B cell (primary cell): ENCODE results near the gene PAN3. TPM values are rescaled to one million over a fixed set of nuclear protein-coding genes. Genes with fewer than 3 reads are reported as not detected.

Experiments
- ATAC-seq: fragments of 200-7000 bp; cut with Tn5 transposase; one replicate; pipeline ENCODE4 v1.10.0; 2021; ENCODE audit warnings: low read depth, mild to moderate bottlenecking, moderate number of reproducible peaks, moderate library complexity
- CTCF ChIA-PET: fragments of 350-600 bp; sonication (Branson Sonifier 250); formaldehyde crosslinking; loops from one replicate; lab custom pipeline; 2021; ENCODE audit warnings: antibody characterized with exemption, inconsistent platforms; lab: Charles Lee
- POLR2A ChIA-PET: fragments of 350-600 bp; sonication (Branson Sonifier 250); formaldehyde crosslinking; loops from one replicate; lab custom pipeline; 2021; ENCODE audit warnings: antibody characterized with exemption; lab: Charles Lee
- DNase-seq: peaks from one replicate; pipeline ENCODE4 v3.0.0; 2013
- H2AFZ ChIP-seq: 2 replicates; pipeline ENCODE4 v1.6.1; 2012; ENCODE audit warnings: mild to moderate bottlenecking, low read depth, low read length; ENCODE audit not compliant: insufficient read depth, poor library complexity, severe bottlenecking
- H3K27ac ChIP-seq, 2 donors: 1 replicate in 1 of 2; 2 replicates in 1 of 2; pipeline ENCODE4 v1.5.1; 2012 to 2013; ENCODE audit warnings: low read length in 2 of 2, mild to moderate bottlenecking in 2 of 2, moderate library complexity in 1 of 2
- H3K27me3 ChIP-seq, 4 experiments: fragments of 200-600 bp in 1 of 4; sonication (generic) in 1 of 4; replicated peaks in 1 of 4; 1 replicate in 2 of 4; 2 replicates in 2 of 4; pipeline versions ENCODE4 v1.6.1 to v1.7.0; 2013 to 2016; ENCODE audit warnings: low read length in 3 of 4, mild to moderate bottlenecking in 2 of 4, mixed read lengths in 1 of 4, moderate library complexity in 1 of 4; ENCODE audit not compliant: insufficient read depth in 4 of 4, control insufficient read depth in 3 of 4; ENCODE audit errors: control extremely low read depth in 1 of 4
- H3K36me3 ChIP-seq, 2 experiments: replicated peaks in 1 of 2; 1 replicate in 1 of 2; 2 replicates in 1 of 2; pipeline versions ENCODE4 v1.6.1 to v1.7.1; 2013; ENCODE audit warnings: low read length in 1 of 2; ENCODE audit not compliant: insufficient read depth in 2 of 2, control insufficient read depth in 1 of 2; ENCODE audit errors: control extremely low read depth in 1 of 2, extremely low read depth in 1 of 2
- H3K4me1 ChIP-seq, 2 donors: fragments of 200-600 bp in 1 of 2; sonication (generic) in 1 of 2; 1 replicate in 1 of 2; 2 replicates in 1 of 2; pipeline versions ENCODE4 v1.5.1 to v1.6.1; 2013 to 2017; ENCODE audit warnings: low read length in 2 of 2; ENCODE audit not compliant: control insufficient read depth in 2 of 2, insufficient read depth in 2 of 2
- H3K4me2 ChIP-seq: replicated peaks from 2 replicates; pipeline ENCODE3; 2012; ENCODE audit warnings: mild to moderate bottlenecking, low read depth, low read length; ENCODE audit not compliant: poor library complexity, severe bottlenecking
- H3K4me3 ChIP-seq, 5 experiments: fragments of 200-600 bp in 1 of 5; sonication (generic) in 1 of 5; 1 replicate in 3 of 5; 2 replicates in 2 of 5; pipeline versions ENCODE4 v1.5.1 to v1.7.0; 2011 to 2016; ENCODE audit warnings: low read length in 4 of 5, mild to moderate bottlenecking in 4 of 5, low read depth in 2 of 5, control low read depth in 1 of 5, moderate library complexity in 1 of 5; ENCODE audit not compliant: insufficient read depth in 1 of 5; ENCODE audit errors: control extremely low read depth in 1 of 5, extremely low read depth in 1 of 5
- H3K79me2 ChIP-seq: fragments of 200-600 bp; sonication (generic); one replicate; pipeline ENCODE4 v1.6.0; 2016; ENCODE audit warnings: low read length; ENCODE audit not compliant: control insufficient read depth, insufficient read depth
- H3K9ac ChIP-seq: fragments of 200-600 bp; sonication (generic); 2 replicates; pipeline ENCODE4 v1.6.1; 2017; ENCODE audit warnings: mild to moderate bottlenecking, low read length, moderate library complexity
- H3K9me3 ChIP-seq, 3 donors: one replicate each; pipeline versions ENCODE4 v1.6.1 to v1.7.1; 2013; ENCODE audit warnings: low read length in 2 of 3; ENCODE audit not compliant: control insufficient read depth in 2 of 3, insufficient read depth in 1 of 3; ENCODE audit errors: control extremely low read depth in 1 of 3
- H4K20me1 ChIP-seq: 2 replicates; pipeline ENCODE4 v1.6.0; 2012; ENCODE audit warnings: mild to moderate bottlenecking, low read length; ENCODE audit not compliant: insufficient read depth, control insufficient read depth, poor library complexity, severe bottlenecking
- H3K27ac Mint-ChIP-seq: one replicate; pipeline ENCODE4 v1.8.0; 2021; ENCODE audit warnings: mixed read lengths
- H3K27me3 Mint-ChIP-seq: one replicate; pipeline ENCODE4 v1.8.0; 2021; ENCODE audit warnings: mixed read lengths
- H3K4me1 Mint-ChIP-seq: one replicate; pipeline ENCODE4 v1.8.0; 2021; ENCODE audit warnings: mixed read lengths
- H3K4me3 Mint-ChIP-seq: one replicate; pipeline ENCODE4 v1.8.0; 2021; ENCODE audit warnings: mixed read lengths
- H3K9me3 Mint-ChIP-seq: one replicate; pipeline ENCODE4 v1.8.0; 2022; ENCODE audit warnings: mixed read lengths; ENCODE audit not compliant: insufficient read depth
- EZH2 ChIP-seq: IDR thresholded peaks from 2 replicates; pipeline ENCODE4 v1.6.1; 2012; ENCODE audit warnings: borderline replicate concordance, low read depth, mild to moderate bottlenecking, moderate library complexity, low read length; ENCODE audit not compliant: insufficient read depth, poor library complexity, severe bottlenecking
- WGBS: methylation state at CpG from one replicate; pipeline ENCODE4 v1.1.5; 2013; ENCODE audit warnings: missing lambda C conversion rate; ENCODE audit not compliant: insufficient coverage; 5-methylcytosine and 5-hydroxymethylcytosine counted together
- intact Hi-C: fragments of 100-400 bp; cut with micrococcal nuclease; formaldehyde crosslinking; loops from one replicate; pipeline ENCODE4 v1.10.0; 2022
- polyA plus RNA-seq: library from polyadenylated mRNA; depleted of rRNA; stranded (reverse); fragments of >200 nt; gene quantifications from 2 replicates; pipeline ENCODE4 v1.2.3, GENCODE V29; 2012
- total RNA-seq, 2 donors: library from RNA; stranded (reverse); fragments of 120-200 nt in 1 of 2; gene quantifications; 1 replicate in 1 of 2; 2 replicates in 1 of 2; pipeline versions ENCODE4 v1.2.3 to v1.2.4, GENCODE V29; 2013 to 2022
- TF ChIP-seq, protein P1 (sequence below): fragments of 200-600 bp; IDR thresholded peaks from one replicate; pipeline ENCODE4 v1.8.0; 2022; ENCODE audit warnings: antibody characterized with exemption, mild to moderate bottlenecking

Gene PAN3
- total and polyA plus RNA-seq, 2 donors (not counting 1 experiment from before 2014, with no cell fraction given): 23.4 to 117 TPM

DNA sequence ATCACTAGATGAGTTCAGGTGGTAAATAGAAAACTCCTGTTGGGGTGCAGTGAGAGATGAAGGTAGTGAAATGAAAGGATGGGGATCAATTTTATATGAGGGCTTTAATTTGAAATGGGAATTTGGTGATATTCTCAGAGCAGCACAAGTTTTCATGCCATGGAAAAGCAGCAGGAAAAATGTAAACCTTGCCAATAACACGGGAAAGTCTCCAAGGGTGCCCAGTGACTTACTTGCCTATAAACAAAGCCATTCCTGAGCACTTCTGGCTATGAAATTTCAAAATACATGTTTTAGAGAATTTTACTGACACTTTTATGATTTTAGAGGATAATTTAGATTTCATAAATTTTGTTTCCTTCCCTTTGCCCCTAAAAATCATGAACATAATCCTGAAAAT is 21.6 kb upstream of the PAN3 start:
- 100% methylated on average over 1 of the region's 1 CpG for WGBS
- ChIA-PET POLR2A (no interaction called here), CTCF (no interaction called here)
- Mint-ChIP-seq H3K4me1 (peaks cover 4% of the 10 kb centered on the region), H3K9me3 (no peaks in the 10 kb centered on the region), H3K27ac (no peak overlapping the region), H3K4me3 (no peak overlapping the region), H3K27me3 (peaks cover 6% of the 10 kb centered on the region)
- Histone ChIP-seq H3K4me1 (no peaks in the 10 kb centered on the region), H3K27me3 (no peaks in the 10 kb centered on the region), H3K9ac (no peak overlapping the region), H3K4me2 (no peak overlapping the region), H3K36me3 (no peaks in the 10 kb centered on the region), H3K27ac (no peak overlapping the region), H3K79me2 (no peaks in the 10 kb centered on the region), H3K9me3 (no peaks in the 10 kb centered on the region), H3K4me3 (no peak overlapping the region), H2AFZ (no peak overlapping the region), H4K20me1 (no peaks in the 10 kb centered on the region)
- TF ChIP-seq, protein P1, sequence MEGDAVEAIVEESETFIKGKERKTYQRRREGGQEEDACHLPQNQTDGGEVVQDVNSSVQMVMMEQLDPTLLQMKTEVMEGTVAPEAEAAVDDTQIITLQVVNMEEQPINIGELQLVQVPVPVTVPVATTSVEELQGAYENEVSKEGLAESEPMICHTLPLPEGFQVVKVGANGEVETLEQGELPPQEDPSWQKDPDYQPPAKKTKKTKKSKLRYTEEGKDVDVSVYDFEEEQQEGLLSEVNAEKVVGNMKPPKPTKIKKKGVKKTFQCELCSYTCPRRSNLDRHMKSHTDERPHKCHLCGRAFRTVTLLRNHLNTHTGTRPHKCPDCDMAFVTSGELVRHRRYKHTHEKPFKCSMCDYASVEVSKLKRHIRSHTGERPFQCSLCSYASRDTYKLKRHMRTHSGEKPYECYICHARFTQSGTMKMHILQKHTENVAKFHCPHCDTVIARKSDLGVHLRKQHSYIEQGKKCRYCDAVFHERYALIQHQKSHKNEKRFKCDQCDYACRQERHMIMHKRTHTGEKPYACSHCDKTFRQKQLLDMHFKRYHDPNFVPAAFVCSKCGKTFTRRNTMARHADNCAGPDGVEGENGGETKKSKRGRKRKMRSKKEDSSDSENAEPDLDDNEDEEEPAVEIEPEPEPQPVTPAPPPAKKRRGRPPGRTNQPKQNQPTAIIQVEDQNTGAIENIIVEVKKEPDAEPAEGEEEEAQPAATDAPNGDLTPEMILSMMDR: no peak
- no peak for TF ChIP-seq EZH2
- DNase-seq: no peak
- ATAC-seq: no peak
- intact Hi-C loops: no loop called here

DNA sequence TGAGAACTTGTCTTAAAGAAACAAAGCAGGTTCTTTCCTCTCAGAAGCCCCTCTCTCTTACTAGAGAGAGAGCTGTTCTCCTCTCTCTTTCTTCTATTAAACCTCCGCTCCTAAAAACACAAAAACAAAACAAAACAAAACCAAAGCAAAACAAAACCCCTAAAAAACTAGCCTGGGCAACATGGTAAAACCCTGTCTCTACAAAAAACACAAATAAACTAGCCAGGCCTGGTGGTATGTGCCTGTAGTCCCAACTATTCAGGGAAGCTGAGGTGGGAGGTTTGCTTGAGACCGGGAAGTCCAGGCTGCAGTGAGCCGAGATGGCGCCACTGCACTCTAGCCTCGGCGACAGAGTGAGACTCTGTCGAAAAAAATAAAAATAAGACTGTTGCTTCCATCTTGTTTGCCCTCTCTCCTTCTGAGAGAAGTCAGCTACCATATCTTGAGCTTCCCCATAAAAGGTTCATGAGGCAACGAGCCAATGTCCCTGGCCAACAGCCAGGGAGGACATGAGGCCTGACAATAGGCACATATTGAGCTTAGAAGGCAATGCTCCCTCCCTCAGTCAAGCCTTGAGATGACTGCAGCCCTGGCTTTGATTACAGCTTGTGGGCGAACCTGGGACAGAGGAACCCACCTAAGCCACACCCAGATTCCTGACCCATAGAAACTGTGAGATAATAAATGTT is 20.5 kb upstream of the PAN3 start:
- no peak overlapping the region for H3K4me3 ChIP-seq
- no peaks in the 10 kb centered on the region for H3K9me3 ChIP-seq
- ChIA-PET POLR2A (no interaction called here), CTCF (interaction anchor here (0.7 kb wide), 1 partner anchor 134 kb away, joined by 3 read pairs; no protein-coding TSS in a partner anchor)
- no peak overlapping the region for H3K27ac Mint-ChIP-seq
- H3K9me3 Mint-ChIP-seq: no peaks in the 10 kb centered on the region
- H2AFZ ChIP-seq: no peak overlapping the region
- H4K20me1 ChIP-seq: no peaks in the 10 kb centered on the region
- H3K27me3 Mint-ChIP-seq: peaks cover 6% of the 10 kb centered on the region
- H3K27me3 ChIP-seq: no peaks in the 10 kb centered on the region
- intact Hi-C loops: no loop called here
- H3K4me1 Mint-ChIP-seq: peaks cover 6% of the 10 kb centered on the region
- H3K4me3 Mint-ChIP-seq: no peak overlapping the region
- H3K9ac ChIP-seq: no peak overlapping the region
- H3K4me1 ChIP-seq: no peaks in the 10 kb centered on the region
- TF ChIP-seq, protein P1: no peak
- no peak for TF ChIP-seq EZH2
- H3K4me2 ChIP-seq: no peak overlapping the region
- DNase-seq (no peak), ATAC-seq (no peak)
- no peaks in the 10 kb centered on the region for H3K36me3 ChIP-seq
- WGBS: 98% methylated on average over 7 of the region's 9 CpGs
- H3K79me2 ChIP-seq: no peaks in the 10 kb centered on the region
- H3K27ac ChIP-seq: no peak overlapping the region
